Measurements from ENCODE around the gene PCID2. TPM values are rescaled to one million over a fixed set of nuclear protein-coding genes. Genes with fewer than 3 reads are reported as not detected.
"Not testable (repeated sequence)": the region's sequence is repeated elsewhere in the genome, so short reads cannot be mapped to it uniquely, and the experiment has no call there.

The PCID2 gene
- total RNA-seq, 2 donors from 2014 or later, result 56.5 to 135 TPM

DNA sequence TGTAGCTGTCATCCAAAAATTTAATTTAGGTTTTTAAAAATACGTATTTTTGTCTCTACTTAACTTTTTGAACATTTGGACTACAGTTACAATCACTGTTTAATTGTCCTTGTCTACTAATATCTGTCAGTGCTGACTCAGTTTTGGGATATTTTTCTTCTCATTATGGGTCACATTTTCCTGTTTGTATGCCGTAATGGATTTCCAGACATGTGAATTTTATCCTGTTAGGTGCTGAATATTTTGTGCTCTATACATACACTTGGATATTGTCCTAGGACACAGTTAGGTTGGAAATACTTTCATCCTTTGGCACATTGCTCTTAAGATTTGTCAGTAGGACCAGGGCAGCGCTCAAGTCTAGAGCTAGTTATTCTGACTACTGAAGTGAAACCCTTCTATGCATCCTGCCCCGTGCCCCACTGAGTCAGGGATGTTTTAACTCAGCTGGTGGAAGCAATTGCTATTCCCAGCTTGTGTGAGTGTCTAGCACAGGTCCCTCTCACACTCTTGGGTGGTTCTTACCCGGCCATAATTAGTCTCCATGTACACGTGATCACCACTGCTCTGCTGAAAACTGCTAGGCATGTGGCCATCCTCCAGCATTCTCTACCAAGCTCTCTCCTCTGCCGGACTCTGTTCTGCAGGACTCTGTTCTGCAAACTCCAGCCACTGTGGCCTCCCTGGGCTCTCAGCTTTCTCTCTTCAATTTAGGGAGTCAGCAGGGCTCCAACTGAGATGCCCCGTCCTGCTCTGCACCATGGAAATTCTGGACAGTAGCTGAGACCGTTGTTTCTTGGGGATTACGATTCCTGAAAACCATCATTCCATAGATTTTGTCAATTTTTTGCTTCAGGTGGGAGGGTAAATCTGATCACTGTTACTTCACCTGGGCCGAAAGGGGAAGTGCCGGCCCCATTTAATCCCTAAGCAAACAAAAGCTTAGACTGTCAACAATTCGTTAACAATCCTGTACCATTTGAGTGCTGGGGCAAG, 38.9 kb downstream of the PCID2 start:
- no peaks in the 10 kb centered on the region for H3K27me3 Mint-ChIP-seq
- peaks cover 19% of the 10 kb centered on the region for H3K4me1 Mint-ChIP-seq
- H3K4me3 Mint-ChIP-seq, result no peak overlapping the region
- peak; percentile 68 for ATAC-seq (replicated peaks)
- H3K36me3 Mint-ChIP-seq (ENCODE audit: low read depth), result peaks cover 70% of the 10 kb centered on the region
- no peak overlapping the region for H3K27ac Mint-ChIP-seq
- peaks cover 4% of the 10 kb centered on the region for H3K9me3 Mint-ChIP-seq

DNA sequence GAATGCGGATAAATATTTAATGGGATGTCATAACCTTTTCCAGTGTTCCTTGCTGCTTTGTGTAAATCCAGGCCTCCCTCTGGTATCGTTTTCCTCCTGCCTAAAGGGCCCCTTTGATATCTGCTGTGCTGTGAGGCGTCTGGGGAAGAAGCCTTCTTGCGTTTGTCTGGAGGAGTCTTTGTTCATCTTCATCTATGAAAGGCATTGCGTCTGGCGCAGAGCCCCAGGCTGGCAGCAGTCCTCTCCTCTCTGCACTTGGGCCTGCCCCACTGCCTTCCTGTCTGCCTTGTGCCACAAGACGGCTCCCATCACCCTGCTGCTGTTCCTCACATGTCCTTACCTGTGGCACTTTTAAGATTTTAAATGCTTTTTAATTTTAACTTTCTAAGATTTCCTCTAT, 40.3 kb downstream of the PCID2 start:
- Mint-ChIP-seq H3K4me1 (peaks cover 21% of the 10 kb centered on the region), H3K9me3 (peaks cover 4% of the 10 kb centered on the region), H3K36me3 (ENCODE audit: low read depth) (peaks cover 58% of the 10 kb centered on the region), H3K27ac (no peak overlapping the region), H3K27me3 (no peaks in the 10 kb centered on the region), H3K4me3 (no peak overlapping the region)
- no peak for ATAC-seq (replicated peaks)

DNA sequence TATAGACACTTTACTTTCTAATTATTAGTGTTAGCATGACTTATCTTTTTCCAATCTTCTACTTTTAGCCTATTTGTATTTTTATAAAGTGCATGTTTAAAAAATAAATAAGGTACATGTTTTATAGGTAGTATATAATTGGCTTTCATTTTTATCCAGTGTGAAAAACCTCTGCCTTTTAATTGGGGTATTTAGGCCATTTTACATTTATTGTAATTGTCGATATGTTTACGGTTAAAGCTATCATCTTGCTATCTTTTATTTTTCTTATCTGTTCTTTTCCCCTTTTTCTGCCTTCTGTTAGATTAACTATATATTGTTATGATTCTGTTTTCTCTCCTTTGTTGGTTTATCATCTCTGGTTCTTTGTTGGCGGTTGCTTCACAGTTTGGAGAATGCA, 40.9 kb downstream of the PCID2 start:
- no peaks in the 10 kb centered on the region for H3K27me3 Mint-ChIP-seq
- peaks cover 21% of the 10 kb centered on the region for H3K4me1 Mint-ChIP-seq
- ATAC-seq (replicated peaks), result no peak
- no peak overlapping the region for H3K4me3 Mint-ChIP-seq
- peaks cover 4% of the 10 kb centered on the region for H3K9me3 Mint-ChIP-seq
- H3K36me3 Mint-ChIP-seq (ENCODE audit: low read depth), result peaks cover 52% of the 10 kb centered on the region
- H3K27ac Mint-ChIP-seq, result no peak overlapping the region

DNA sequence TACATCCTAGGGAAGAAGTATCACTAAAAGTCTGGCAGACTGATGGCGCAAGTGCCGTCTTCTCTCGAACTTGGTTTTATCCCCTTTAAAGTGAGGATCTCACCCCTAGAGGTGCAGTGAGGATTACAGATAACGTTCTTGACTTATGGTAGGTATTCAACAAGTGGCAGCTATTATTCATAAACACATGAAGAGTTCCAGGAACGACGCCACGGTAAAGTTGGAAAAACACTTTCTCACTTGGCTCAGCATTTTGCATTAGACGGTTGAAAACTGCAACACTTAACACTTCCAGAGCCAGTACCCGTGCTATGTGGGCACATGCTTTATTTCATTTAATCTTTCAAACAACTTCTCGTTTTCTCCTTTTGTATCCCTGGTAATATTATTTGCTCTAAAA, 41.3 kb downstream of the PCID2 start:
- H3K9me3 Mint-ChIP-seq, result peaks cover 4% of the 10 kb centered on the region

DNA sequence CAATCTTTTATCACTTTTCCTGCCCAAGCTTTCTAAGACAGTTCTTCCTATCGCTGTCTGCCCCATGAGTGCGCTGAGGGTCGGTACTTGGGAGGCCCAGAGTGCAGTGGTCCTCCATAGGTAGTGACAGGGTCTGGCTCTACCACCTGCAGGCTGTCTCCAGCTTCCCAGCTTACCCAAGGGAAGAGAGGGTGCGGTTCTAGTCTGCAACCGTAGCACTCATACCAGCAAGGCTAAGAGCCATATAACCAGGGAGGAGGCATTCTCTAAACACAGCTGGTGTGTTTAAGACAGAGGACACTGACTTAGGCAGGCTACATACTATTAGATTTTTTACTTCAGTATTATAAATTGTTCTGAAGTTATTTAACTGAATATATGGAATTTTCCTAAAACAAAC, 41.8 kb downstream of the PCID2 start:
- peaks cover 4% of the 10 kb centered on the region for H3K9me3 Mint-ChIP-seq
- no peaks in the 10 kb centered on the region for H3K27me3 Mint-ChIP-seq
- peak overlapping the region; percentile 48 for H3K4me3 Mint-ChIP-seq
- peaks cover 21% of the 10 kb centered on the region for H3K4me1 Mint-ChIP-seq
- peaks cover 44% of the 10 kb centered on the region for H3K36me3 Mint-ChIP-seq (ENCODE audit: low read depth)
- ATAC-seq (replicated peaks), result no peak
- peak overlapping the region; percentile 60 for H3K27ac Mint-ChIP-seq

More for the DNA sequence above, 41.3 kb downstream of the PCID2 start:
- no peak overlapping the region for H3K4me3 Mint-ChIP-seq
- H3K4me1 Mint-ChIP-seq, result peaks cover 21% of the 10 kb centered on the region
- no peak overlapping the region for H3K27ac Mint-ChIP-seq
- no peak for ATAC-seq (replicated peaks)
- H3K27me3 Mint-ChIP-seq, result no peaks in the 10 kb centered on the region
- peaks cover 49% of the 10 kb centered on the region for H3K36me3 Mint-ChIP-seq (ENCODE audit: low read depth)

DNA sequence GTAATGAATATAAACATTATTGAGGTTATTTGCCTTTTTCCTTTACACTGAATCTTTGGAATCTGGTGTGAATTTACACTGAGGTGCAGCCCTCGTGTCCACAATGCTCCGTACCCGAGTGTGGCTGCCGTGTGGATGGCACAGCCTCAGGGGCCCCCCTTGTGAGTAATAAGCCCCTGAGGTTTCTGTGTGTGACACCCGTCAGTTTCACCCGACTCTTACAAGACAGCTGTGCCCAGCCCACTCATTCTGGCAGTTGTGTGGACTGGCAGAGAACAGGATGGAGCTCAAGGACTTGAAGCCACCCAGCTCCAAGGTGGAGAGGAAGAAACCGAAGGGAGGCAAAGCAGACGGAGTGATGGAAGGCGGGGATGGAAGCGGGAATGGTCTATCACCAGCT, 42.2 kb downstream of the PCID2 start:
- Mint-ChIP-seq H3K27me3 (no peaks in the 10 kb centered on the region), H3K27ac (peak overlapping the region; percentile 60)
- ATAC-seq (replicated peaks), result peak; percentile 87

DNA sequence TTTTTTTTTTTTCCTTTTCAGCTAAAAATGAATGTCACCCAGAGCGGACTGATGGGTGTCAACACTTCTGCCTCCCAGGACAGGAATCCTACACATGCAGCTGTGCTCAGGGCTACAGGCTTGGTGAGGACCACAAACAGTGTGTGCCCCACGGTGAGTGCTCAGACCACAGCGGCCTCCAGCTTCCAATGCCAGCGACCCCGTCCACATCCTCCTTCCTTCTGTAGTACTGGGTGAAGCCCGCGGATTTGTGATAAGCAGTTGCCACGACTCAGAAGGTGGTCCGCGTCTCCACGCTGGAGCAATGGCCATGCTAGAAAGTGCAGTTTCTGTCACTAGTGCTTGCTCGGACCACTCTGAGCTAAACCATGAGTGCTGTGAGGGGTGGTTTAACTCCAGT, 44.0 kb downstream of the PCID2 start:
- no peak overlapping the region for H3K27ac Mint-ChIP-seq
- no peak for ATAC-seq (replicated peaks)

More for the DNA sequence above, 42.2 kb downstream of the PCID2 start:
- Mint-ChIP-seq H3K36me3 (ENCODE audit: low read depth) (peaks cover 40% of the 10 kb centered on the region), H3K4me3 (peak overlapping the region; percentile 48), H3K9me3 (peaks cover 4% of the 10 kb centered on the region), H3K4me1 (peaks cover 21% of the 10 kb centered on the region)

DNA sequence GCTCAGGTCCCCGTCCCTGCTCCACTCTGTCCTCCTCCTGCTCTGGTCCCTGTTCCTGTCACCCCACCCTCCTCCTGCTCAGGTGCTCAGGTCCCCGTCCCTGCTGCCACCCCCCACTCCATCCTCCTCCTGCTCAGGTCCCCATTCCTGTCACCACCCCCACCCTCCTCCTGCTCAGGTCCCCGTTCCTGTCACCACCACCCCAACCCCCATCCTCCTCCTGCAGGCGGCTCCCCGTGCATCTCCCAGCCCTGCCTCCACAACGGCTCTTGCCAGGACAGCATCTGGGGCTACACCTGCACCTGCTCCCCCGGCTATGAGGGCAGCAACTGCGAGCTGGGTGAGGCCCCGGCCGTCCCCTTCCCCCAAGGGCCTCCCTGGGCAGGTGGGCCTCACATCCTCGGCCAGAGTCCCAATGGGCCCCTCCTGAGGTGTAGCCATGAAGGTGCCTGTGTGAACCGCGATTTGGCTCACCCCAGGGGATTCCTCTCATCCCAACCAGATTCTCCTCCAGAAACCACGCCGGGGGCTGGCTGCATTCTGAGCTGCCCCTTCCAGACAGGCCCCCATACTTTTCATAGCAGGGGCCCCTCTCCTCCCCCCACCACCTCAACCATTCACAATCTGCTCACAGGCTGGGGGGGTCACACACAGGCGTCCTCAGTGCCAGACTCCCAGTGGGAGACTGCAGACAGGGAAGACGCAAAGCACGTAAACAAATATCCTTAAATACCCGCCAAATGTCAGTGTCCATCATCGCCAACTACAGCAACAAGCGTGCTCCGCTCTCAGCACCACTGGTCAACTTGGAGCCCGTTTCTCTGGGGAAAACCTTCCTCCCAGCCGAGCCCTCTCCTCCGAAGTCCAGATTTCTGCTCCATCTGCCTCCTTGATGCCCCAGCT, 45.4 kb downstream of the PCID2 start:
- peaks cover 21% of the 10 kb centered on the region for H3K4me1 Mint-ChIP-seq
- no peaks in the 10 kb centered on the region for H3K27me3 Mint-ChIP-seq
- peaks cover 12% of the 10 kb centered on the region for H3K36me3 Mint-ChIP-seq (ENCODE audit: low read depth)
- H3K27ac Mint-ChIP-seq, result peak overlapping the region; percentile 67
- peaks cover 4% of the 10 kb centered on the region for H3K9me3 Mint-ChIP-seq
- peak overlapping the region; percentile 65 for H3K4me3 Mint-ChIP-seq
- ATAC-seq (replicated peaks), result peak; percentile 32

More for the DNA sequence above, 44.0 kb downstream of the PCID2 start:
- no peaks in the 10 kb centered on the region for H3K27me3 Mint-ChIP-seq
- peaks cover 26% of the 10 kb centered on the region for H3K36me3 Mint-ChIP-seq (ENCODE audit: low read depth)
- H3K4me3 Mint-ChIP-seq, result no peak overlapping the region
- peaks cover 4% of the 10 kb centered on the region for H3K9me3 Mint-ChIP-seq
- H3K4me1 Mint-ChIP-seq, result peaks cover 21% of the 10 kb centered on the region

DNA sequence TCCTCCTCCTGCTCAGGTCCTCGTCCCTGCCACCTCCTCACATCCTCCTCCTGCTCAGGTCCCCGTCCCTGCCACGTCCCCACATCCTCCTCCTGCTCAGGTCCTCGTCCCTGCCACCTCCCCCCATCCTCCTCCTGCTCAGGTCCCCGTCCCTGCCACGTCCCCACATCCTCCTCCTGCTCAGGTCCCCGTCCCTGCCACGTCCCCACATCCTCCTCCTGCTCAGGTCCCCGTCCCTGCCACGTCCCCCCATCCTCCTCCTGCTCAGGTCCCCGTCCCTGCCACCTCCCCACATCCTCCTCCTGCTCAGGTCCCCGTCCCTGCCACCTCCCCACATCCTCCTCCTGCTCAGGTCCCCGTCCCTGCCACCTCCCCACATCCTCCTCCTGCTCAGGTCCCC, 46.5 kb downstream of the PCID2 start:
- not testable (repeated sequence) for ATAC-seq (replicated peaks); H3K27ac Mint-ChIP-seq; H3K9me3 Mint-ChIP-seq; H3K36me3 Mint-ChIP-seq (ENCODE audit: low read depth); H3K27me3 Mint-ChIP-seq; H3K4me3 Mint-ChIP-seq
- H3K4me1 Mint-ChIP-seq, result peaks cover 21% of the 10 kb centered on the region

DNA sequence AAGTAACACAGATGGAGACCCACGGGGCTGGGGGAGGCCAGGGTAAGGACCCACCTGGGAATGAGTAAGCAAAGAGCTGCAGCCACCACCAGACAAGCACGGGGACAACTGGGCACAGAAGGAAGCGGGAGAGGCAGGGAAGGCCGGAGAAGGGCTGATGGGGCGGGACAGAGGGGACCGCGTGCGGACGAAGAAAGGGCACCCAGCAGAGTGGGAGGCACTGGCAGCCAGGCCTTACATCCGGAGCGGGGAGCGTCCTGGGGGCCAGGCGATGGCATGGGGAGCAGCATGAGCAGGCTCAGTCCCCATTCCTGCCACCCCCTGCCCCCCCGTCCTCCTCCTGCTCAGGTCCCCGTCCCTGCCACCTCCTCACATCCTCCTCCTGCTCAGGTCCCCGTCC, 47.0 kb downstream of the PCID2 start:
- H3K27ac Mint-ChIP-seq, result peak overlapping the region; percentile 83
- no peaks in the 10 kb centered on the region for H3K9me3 Mint-ChIP-seq
- peak; percentile 22 for ATAC-seq (replicated peaks)
- peak overlapping the region; percentile 63 for H3K4me3 Mint-ChIP-seq
- no peaks in the 10 kb centered on the region for H3K27me3 Mint-ChIP-seq
- peaks cover 6% of the 10 kb centered on the region for H3K36me3 Mint-ChIP-seq (ENCODE audit: low read depth)
- peaks cover 19% of the 10 kb centered on the region for H3K4me1 Mint-ChIP-seq

DNA sequence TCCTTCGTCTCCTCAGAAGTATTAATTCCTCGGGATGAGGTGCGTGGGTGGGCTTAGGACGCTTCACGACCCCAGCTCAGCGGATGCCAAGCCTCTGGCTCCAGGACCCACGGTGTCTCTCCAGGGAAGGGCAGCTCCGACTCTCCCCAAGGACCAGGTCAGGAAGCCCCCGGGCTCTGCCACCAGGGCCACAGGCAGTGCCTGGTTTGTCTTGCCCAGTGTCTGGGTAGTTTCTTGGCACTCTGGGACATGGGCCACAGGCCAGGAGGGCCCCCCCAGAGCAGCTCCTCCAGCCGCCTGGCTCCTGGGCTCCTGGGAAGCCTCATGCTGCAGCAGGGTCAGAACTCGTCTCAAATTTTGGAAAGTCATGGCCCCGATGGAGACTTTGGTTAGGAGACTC, 47.5 kb downstream of the PCID2 start:
- Mint-ChIP-seq H3K9me3 (no peaks in the 10 kb centered on the region), H3K27ac (peak overlapping the region; percentile 83)

DNA sequence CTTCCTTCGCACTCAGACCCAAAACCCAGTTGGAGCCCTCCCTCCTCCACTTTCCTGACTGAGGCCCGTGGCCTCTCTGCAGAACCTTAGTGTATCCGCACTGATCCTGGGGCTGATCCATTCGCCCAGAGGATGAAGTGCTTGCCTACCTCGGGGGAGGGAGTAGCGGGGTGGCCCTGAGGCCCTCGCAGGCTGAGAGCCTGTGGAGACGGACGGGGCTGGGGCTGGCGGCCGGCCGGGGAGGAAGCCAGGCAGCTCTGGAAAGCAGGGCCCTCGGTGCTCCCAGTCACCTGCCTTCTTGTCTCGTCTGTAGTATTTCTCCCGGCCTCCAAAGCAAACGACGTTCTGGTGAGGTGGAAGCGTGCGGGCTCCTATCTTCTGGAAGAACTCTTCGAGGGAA, 48.8 kb downstream of the PCID2 start:
- peaks cover 6% of the 10 kb centered on the region for H3K9me3 Mint-ChIP-seq
- H3K4me1 Mint-ChIP-seq, result peaks cover 2% of the 10 kb centered on the region
- ATAC-seq (replicated peaks), result no peak
- H3K27ac Mint-ChIP-seq, result no peak overlapping the region
- no peaks in the 10 kb centered on the region for H3K27me3 Mint-ChIP-seq
- peak overlapping the region; percentile 63 for H3K4me3 Mint-ChIP-seq
- H3K36me3 Mint-ChIP-seq (ENCODE audit: low read depth), result peaks cover 4% of the 10 kb centered on the region

More for the DNA sequence above, 47.5 kb downstream of the PCID2 start:
- Mint-ChIP-seq H3K27me3 (no peaks in the 10 kb centered on the region), H3K4me3 (peak overlapping the region; percentile 63), H3K36me3 (ENCODE audit: low read depth) (peaks cover 2% of the 10 kb centered on the region), H3K4me1 (peaks cover 14% of the 10 kb centered on the region)
- ATAC-seq (replicated peaks), result no peak

DNA sequence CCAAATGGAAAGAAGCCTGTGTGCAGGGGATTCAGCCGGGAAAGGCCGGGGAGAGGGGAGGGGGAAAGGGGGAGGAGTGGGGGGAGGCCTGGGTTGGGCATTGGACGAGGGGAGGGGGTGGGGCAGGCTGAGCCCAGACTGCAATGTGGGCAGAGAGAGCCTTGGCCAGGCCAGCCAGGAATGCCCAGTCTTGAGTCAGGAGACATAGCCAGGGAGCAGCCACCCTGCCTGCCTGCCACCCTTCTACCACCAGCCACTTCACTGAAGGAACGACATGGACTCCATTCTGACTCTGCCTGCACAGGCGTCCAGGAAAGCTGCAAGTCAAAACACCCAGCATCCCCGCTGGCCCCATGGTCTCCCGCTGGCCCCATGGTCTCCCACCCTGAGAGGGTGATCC, 49.5 kb downstream of the PCID2 start:
- Mint-ChIP-seq H3K36me3 (ENCODE audit: low read depth) (peaks cover 5% of the 10 kb centered on the region), H3K9me3 (peaks cover 6% of the 10 kb centered on the region), H3K4me1 (no peaks in the 10 kb centered on the region), H3K27me3 (no peaks in the 10 kb centered on the region), H3K4me3 (no peak overlapping the region), H3K27ac (no peak overlapping the region)
- ATAC-seq (replicated peaks), result no peak

DNA sequence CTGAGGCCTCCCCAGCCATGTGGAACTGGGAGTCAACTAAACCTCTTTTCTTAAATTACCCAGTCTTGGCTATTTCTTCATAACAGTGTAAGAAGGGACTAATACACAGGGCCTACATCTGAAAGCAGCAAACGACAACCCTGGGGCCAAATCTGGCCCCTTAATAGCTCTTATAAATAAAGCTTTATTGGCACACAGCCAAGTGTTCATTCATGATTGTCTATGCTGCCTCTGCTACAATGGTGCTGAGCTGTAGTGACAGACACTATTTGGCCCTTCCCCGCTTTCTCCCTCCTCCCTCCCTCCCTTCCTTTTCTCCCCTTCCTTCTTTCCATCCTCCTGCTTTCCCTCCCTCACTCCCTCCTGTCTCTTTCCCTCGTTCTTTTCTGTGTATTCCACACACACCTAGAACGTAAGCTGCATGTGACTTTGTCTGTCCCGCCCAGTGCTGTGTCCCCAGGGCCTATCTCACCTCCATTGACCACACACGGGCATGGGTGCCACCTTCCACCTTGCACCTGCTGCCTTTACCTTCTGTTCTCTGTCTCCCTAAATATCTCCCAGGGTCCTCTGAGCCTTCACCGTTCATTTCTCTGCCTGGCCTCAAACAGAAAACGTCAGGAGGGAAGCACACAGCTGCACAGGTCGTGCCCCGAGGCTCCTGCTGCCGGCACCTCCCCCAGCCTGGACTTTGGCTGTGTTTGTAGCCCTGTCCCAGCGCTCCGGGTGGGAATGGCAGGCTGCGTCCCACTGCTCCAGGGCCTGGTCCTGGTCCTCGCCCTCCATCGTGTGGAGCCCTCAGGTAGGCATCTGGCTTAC, 50.3 kb downstream of the PCID2 start, which contains the start of gene PROZ:
Gene PROZ, plus strand, starts transcription at position 720 of the 819 bp plus-strand sequence. Its CDS starts 13 bp downstream, at position 733.
- ATAC-seq (replicated peaks), result no peak
- no peak within 1 kb of the TSS for H3K27ac Mint-ChIP-seq
- H3K36me3 Mint-ChIP-seq (ENCODE audit: low read depth), result peaks cover 5% of the 10 kb centered on the region
- no peak within 1 kb of the TSS for H3K4me3 Mint-ChIP-seq
- no peaks in the 10 kb centered on the region for H3K27me3 Mint-ChIP-seq
- no peaks in the 10 kb centered on the region for H3K4me1 Mint-ChIP-seq
- H3K9me3 Mint-ChIP-seq, result peaks cover 6% of the 10 kb centered on the region
